ENCODE measurements around the gene DOK4.

DNA sequence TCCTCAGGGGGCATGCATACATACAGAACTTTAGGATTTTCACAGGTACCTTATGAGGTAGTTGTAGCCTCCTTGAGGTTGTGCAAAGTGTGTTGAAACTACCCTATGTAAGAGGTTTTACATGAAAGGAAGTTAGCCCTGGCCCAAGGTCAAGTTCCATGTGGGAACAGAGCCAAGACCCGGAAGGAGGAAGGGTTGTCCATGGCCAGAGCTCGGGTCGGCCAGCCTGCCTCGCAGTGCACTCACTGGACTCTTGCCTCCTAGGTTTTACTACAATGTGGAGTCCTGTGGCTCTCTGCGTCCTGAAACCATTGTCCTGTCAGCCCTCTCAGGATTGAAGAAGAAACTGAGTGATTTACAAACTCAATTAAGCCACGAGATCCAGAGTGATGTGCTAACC, 15.6 kb downstream of the DOK4 start:
- TF ChIP-seq CTCF (conservative IDR thresholded peaks at IDR 0.05; ENCODE audit: low read depth in 2 of 2) (no peak), EZH2 (IDR thresholded peaks at IDR 0.05; ENCODE audit: low read depth, unreplicated experiment) (no peak), EZH2phosphoT487 (IDR thresholded peaks at IDR 0.05; ENCODE audit: unreplicated experiment) (no peak), JUNB (IDR thresholded peaks at IDR 0.05; ENCODE audit: unreplicated experiment) (no peak), ZNF462 (CRISPR knock-in tag; IDR thresholded peaks at IDR 0.05) (no peak), POLR2AphosphoS5 (IDR thresholded peaks at IDR 0.05; ENCODE audit: low read depth) (no peak), ZNF114 (CRISPR knock-in tag; IDR thresholded peaks at IDR 0.05) (no peak)
